Panc1 (cell line): ENCODE results near the gene SPO11.

Experiments
- CTCF ChIP-seq: fragments of 450-650 bp; IDR thresholded peaks from 2 replicates; pipeline ENCODE4 v1.5.1; 2017; ENCODE audit warnings: mild to moderate bottlenecking
- POLR2AphosphoS5 ChIP-seq: IDR thresholded peaks from 2 replicates; pipeline ENCODE4 v1.6.1; 2012; ENCODE audit warnings: mild to moderate bottlenecking, low read depth, low read length, moderate library complexity
- TCF7L2 ChIP-seq: IDR thresholded peaks from 2 replicates; pipeline ENCODE4 v1.6.1; 2011; ENCODE audit warnings: mild to moderate bottlenecking, low read depth, low read length, inconsistent platforms

DNA sequence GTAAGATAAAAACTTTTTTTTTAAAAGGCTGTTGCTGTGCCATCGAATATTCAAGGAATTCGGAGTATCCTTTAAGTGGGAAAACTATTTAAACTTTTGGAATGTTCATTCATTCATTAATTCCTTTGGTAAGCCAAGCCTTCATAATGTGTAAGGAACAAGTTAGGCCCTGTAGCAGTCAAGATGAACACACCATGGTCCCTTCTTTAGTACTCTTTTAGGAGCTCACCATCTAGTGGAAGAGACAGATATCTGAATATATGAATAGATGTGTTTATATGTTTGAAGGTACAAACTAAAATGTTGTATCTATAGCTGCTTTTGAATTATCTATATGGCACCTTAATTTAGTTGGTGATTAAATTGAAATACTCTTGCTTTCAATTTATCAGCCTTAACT is 5.8 kb downstream of the SPO11 start:
- TF ChIP-seq POLR2AphosphoS5 (no peak), CTCF (peak; percentile 29; the same call in 1 of the 2 replicates), TCF7L2 (no peak)
